ENCODE measurements around the gene ADK.

DNA sequence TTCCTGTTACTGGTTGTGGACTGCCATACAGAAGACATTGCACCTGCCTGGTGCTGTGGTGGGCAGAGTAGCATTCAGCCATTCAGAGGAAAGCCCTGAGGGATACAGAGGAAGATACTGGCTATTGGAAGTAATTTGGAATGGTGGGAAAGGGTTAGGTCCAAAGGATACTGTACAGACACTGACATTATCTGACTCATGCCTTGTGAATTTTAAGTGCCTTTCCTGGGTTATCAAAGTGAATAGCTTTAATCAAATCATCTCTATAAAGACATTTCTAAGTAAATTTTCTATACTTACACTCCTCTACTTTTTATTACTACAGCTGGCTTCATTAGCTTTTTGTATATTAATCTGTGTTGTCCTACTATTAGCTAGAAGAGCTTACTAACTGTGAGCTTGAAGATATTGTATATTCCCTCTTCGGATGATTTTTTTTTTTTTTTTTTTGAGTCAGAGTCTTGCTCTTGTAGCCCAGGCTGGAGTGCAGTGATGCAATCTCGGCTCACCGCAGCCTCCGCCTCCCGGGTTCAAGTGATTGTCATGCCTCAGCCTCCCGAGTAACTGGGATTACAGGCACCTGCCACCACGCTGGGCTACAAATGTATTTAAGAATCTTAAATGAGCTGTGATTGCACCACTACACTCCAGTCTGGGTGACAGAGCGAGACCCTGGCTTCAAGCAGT is 186.5 kb downstream of the ADK start:
- TF ChIP-seq POLR2A (IDR thresholded peaks at IDR 0.05) = no peak
- TF ChIP-seq, protein P1, sequence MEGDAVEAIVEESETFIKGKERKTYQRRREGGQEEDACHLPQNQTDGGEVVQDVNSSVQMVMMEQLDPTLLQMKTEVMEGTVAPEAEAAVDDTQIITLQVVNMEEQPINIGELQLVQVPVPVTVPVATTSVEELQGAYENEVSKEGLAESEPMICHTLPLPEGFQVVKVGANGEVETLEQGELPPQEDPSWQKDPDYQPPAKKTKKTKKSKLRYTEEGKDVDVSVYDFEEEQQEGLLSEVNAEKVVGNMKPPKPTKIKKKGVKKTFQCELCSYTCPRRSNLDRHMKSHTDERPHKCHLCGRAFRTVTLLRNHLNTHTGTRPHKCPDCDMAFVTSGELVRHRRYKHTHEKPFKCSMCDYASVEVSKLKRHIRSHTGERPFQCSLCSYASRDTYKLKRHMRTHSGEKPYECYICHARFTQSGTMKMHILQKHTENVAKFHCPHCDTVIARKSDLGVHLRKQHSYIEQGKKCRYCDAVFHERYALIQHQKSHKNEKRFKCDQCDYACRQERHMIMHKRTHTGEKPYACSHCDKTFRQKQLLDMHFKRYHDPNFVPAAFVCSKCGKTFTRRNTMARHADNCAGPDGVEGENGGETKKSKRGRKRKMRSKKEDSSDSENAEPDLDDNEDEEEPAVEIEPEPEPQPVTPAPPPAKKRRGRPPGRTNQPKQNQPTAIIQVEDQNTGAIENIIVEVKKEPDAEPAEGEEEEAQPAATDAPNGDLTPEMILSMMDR (IDR thresholded peaks at IDR 0.05) = no peak

All from lower leg skin (tissue), 3 donors.